Stimulated activated CD4-positive, alpha-beta T cell treated with anti-CD3 and anti-CD28 coated beads, Interleukin-4, amount 100 ng/mL, for 24 hours (primary cell): Measurements from ENCODE around the gene PRR36.
"Not testable (repeated sequence)": the region's sequence is repeated elsewhere in the genome, so short reads cannot be mapped to it uniquely, and the experiment has no call there.

Experiments
- DNase-seq: peaks from one replicate; pipeline ENCODE4 v3.0.0-alpha.2; 2020

PRR36 gene

GRCh38 chr19:7874076-7874896, at the start of gene PRR36:
PRR36 (minus strand) TSS chr19:7874390; CDS start chr19:7873689, 701 bp downstream.
- DNase-seq: no peak

- no peak for DNase-seq
Observed at GRCh38 chr19:7923295-7924191, 49.4 kb upstream of the PRR36 start.

- no peak for DNase-seq
Observed at GRCh38 chr19:7922836-7923195, 48.6 kb upstream of the PRR36 start.

GRCh38 chr19:7921967-7922835, 48.0 kb upstream of the PRR36 start:
- DNase-seq: no peak

GRCh38 chr19:7921302-7921966, 47.2 kb upstream of the PRR36 start:
- DNase-seq: no peak

GRCh38 chr19:7920519-7921301, 46.5 kb upstream of the PRR36 start:
- DNase-seq: peak; percentile 98

GRCh38 chr19:7919610-7920518, 45.7 kb upstream of the PRR36 start, which contains the start of gene SNAPC2:
SNAPC2 (plus strand) TSS chr19:7920338; CDS start chr19:7920367, 29 bp downstream.
- DNase-seq: peak; percentile 96

- no peak for DNase-seq
Observed at GRCh38 chr19:7918615-7919421, 44.6 kb upstream of the PRR36 start.

GRCh38 chr19:7918062-7918614, 43.9 kb upstream of the PRR36 start:
- DNase-seq: not testable (repeated sequence)

GRCh38 chr19:7917267-7918061, 43.3 kb upstream of the PRR36 start:
- peak; percentile 55 for DNase-seq

- no peak for DNase-seq
Observed at GRCh38 chr19:7916955-7917266, 42.7 kb upstream of the PRR36 start.

GRCh38 chr19:7916103-7916954, 42.1 kb upstream of the PRR36 start:
- peak; percentile 57 for DNase-seq

GRCh38 chr19:7915250-7916102, 41.3 kb upstream of the PRR36 start:
- DNase-seq: no peak

- no peak for DNase-seq
Observed at GRCh38 chr19:7914598-7915045, 40.4 kb upstream of the PRR36 start, which contains the start of gene TGFBR3L. TGFBR3L (plus strand) TSS chr19:7914830.

- no peak for DNase-seq
Observed at GRCh38 chr19:7914099-7914498, 39.9 kb upstream of the PRR36 start.

- no peak for DNase-seq
Observed at GRCh38 chr19:7913652-7914051, 39.5 kb upstream of the PRR36 start.
